GM23338 (cell line): ENCODE results near the gene KCNMA1. TPM values are rescaled to one million over a fixed set of nuclear protein-coding genes. Genes with fewer than 3 reads are reported as not detected.
A peak's percentile ranks its signal among the peaks of the same experiment; 100 is the strongest.

Source experiments
- ATAC-seq: fragments of 200-7000 bp; cut with Tn5 transposase; 3 replicates; pipeline ENCODE4 v1.9.1; 2020
- DNase-seq: peaks from one replicate; pipeline ENCODE4 v3.0.0-alpha.2; 2015; ENCODE audit warnings: low spot score
- H2AFZ ChIP-seq: fragments of 200-600 bp; sonication (generic); 2 replicates; pipeline ENCODE4 v1.8.0; 2016; ENCODE audit warnings: antibody characterized with exemption, mild to moderate bottlenecking, moderate library complexity
- H3F3A ChIP-seq: fragments of 200-600 bp; sonication (generic); replicated peaks from 2 replicates; pipeline ENCODE4 v1.8.0; 2017; ENCODE audit warnings: antibody characterized with exemption, mixed run types, low read depth
- H3K27ac ChIP-seq: fragments of 200-600 bp; sonication (generic); 2 replicates; pipeline ENCODE4 v1.6.1; 2016; ENCODE audit warnings: low read depth
- H3K27me3 ChIP-seq: fragments of 200-600 bp; sonication (generic); 2 replicates; pipeline ENCODE4 v1.8.0; 2016; ENCODE audit warnings: mild to moderate bottlenecking, mixed run types, moderate library complexity; ENCODE audit not compliant: insufficient read depth
- H3K36me3 ChIP-seq: fragments of 200-600 bp; sonication (generic); 2 replicates; pipeline ENCODE4 v1.8.0; 2016; ENCODE audit warnings: mild to moderate bottlenecking; ENCODE audit not compliant: insufficient read depth
- H3K4me1 ChIP-seq: fragments of 200-600 bp; sonication (generic); 2 replicates; pipeline ENCODE4 v1.8.0; 2016; ENCODE audit warnings: mild to moderate bottlenecking, moderate library complexity; ENCODE audit not compliant: insufficient read depth
- H3K4me2 ChIP-seq: fragments of 200-600 bp; sonication (generic); 2 replicates; pipeline ENCODE4 v1.7.1; 2017; ENCODE audit warnings: mixed run types
- H3K4me3 ChIP-seq: fragments of 200-600 bp; sonication (generic); 2 replicates; pipeline ENCODE4 v1.6.1; 2016; ENCODE audit warnings: mixed run types
- H3K79me2 ChIP-seq: fragments of 200-600 bp; sonication (generic); replicated peaks from 2 replicates; pipeline ENCODE4 v1.8.0; 2017; ENCODE audit warnings: mild to moderate bottlenecking; ENCODE audit not compliant: insufficient read depth
- H3K9me2 ChIP-seq: fragments of 200-600 bp; sonication (generic); 2 replicates; pipeline ENCODE4 v1.8.0; 2017; ENCODE audit not compliant: insufficient read depth
- H4K20me1 ChIP-seq: fragments of 200-600 bp; sonication (generic); replicated peaks from 2 replicates; pipeline ENCODE4 v1.8.0; 2017; ENCODE audit warnings: mild to moderate bottlenecking; ENCODE audit not compliant: insufficient read depth
- H3K27ac Mint-ChIP-seq: 2 replicates; pipeline ENCODE4 v1.8.0; 2020; ENCODE audit warnings: inconsistent platforms, mild to moderate bottlenecking, moderate library complexity, mixed read lengths
- H3K27me3 Mint-ChIP-seq: 3 replicates; pipeline ENCODE4 v1.8.0; 2022; ENCODE audit warnings: low read depth, mild to moderate bottlenecking, moderate library complexity, mixed read lengths, inconsistent platforms; ENCODE audit not compliant: insufficient read depth, poor library complexity
- H3K36me3 Mint-ChIP-seq: 3 replicates; pipeline ENCODE4 v1.8.0; 2021; ENCODE audit warnings: low read depth, mild to moderate bottlenecking, inconsistent platforms, moderate library complexity, mixed read lengths
- H3K4me1 Mint-ChIP-seq: 3 replicates; pipeline ENCODE4 v1.8.0; 2020; ENCODE audit warnings: mild to moderate bottlenecking, inconsistent platforms, mixed read lengths
- H3K4me3 Mint-ChIP-seq: 3 replicates; pipeline ENCODE4 v1.8.0; 2021; ENCODE audit warnings: moderate library complexity, mild to moderate bottlenecking, inconsistent platforms, mixed read lengths
- H3K9me3 Mint-ChIP-seq: 3 replicates; pipeline ENCODE4 v1.8.0; 2020; ENCODE audit warnings: moderate library complexity, mild to moderate bottlenecking, inconsistent platforms, mixed read lengths
- CREB1 ChIP-seq: fragments of 250-450 bp; sonication (Bioruptor Pico); IDR thresholded peaks from 2 replicates; pipeline ENCODE4 v1.5.0; 2020; ENCODE audit warnings: low read depth, mild to moderate bottlenecking, moderate library complexity
- EZH2 ChIP-seq: fragments of 200-600 bp; sonication (generic); IDR thresholded peaks from one replicate; pipeline ENCODE4 v1.8.0; 2017; ENCODE audit warnings: antibody characterized with exemption, mild to moderate bottlenecking, low read depth; ENCODE audit not compliant: unreplicated experiment
- EZH2phosphoT487 ChIP-seq: fragments of 200-600 bp; sonication (generic); IDR thresholded peaks from one replicate; pipeline ENCODE4 v1.8.1; 2018; ENCODE audit warnings: antibody characterized with exemption; ENCODE audit not compliant: unreplicated experiment
- JUNB ChIP-seq: IDR thresholded peaks from one replicate; pipeline ENCODE4 v1.6.1; 2016; ENCODE audit warnings: antibody characterized with exemption; ENCODE audit not compliant: unreplicated experiment
- NANOG ChIP-seq: IDR thresholded peaks from 2 replicates; pipeline ENCODE4 v1.6.1; 2016; ENCODE audit warnings: antibody characterized with exemption, borderline replicate concordance
- STAT1 ChIP-seq: IDR thresholded peaks from one replicate; pipeline ENCODE4 v1.6.1; 2016; ENCODE audit warnings: antibody characterized with exemption; ENCODE audit not compliant: unreplicated experiment
- ZNF114 ChIP-seq: fragments of 250-450 bp; sonication (Bioruptor Pico); IDR thresholded peaks from 2 replicates; pipeline ENCODE4 v1.5.0; 2020; ENCODE audit warnings: mild to moderate bottlenecking, moderate library complexity
- ZNF331 ChIP-seq: fragments of 250-450 bp; sonication (Bioruptor Pico); IDR thresholded peaks from 2 replicates; pipeline ENCODE4 v1.5.0; 2020; ENCODE audit warnings: low read depth, mild to moderate bottlenecking, moderate library complexity
- polyA plus RNA-seq: library from polyadenylated mRNA; unstranded; fragments of >200 nt; fragmentation: Nextera tagmentation; extraction: Ambion mirVana; gene quantifications from 2 replicates; pipeline ENCODE4 v1.2.1, GENCODE V29; 2016
- total RNA-seq: library from RNA; depleted of rRNA; stranded (reverse); fragments of >200 nt; shearing (Covaris generic); gene quantifications from 2 replicates; pipeline ENCODE4 v1.2.3, GENCODE V29; 2014
- TF ChIP-seq, protein P1 (sequence below), 2 experiments: fragments of 200-600 bp in 1 of 2; sonication (generic) in 1 of 2; conservative IDR thresholded peaks; 2 replicates each; pipeline versions ENCODE4 v1.5.1 to v1.6.1; 2016 to 2017; ENCODE audit warnings: antibody characterized with exemption in 2 of 2, low read depth in 2 of 2, mild to moderate bottlenecking in 2 of 2, moderate library complexity in 1 of 2
- TF ChIP-seq, protein P2 (sequence below): IDR thresholded peaks from 2 replicates; pipeline ENCODE4 v1.6.1; 2016; ENCODE audit warnings: antibody characterized with exemption

The KCNMA1 gene
- total and polyA plus RNA-seq, 2 experiments from 2014 or later = 8.2 to 9.0 TPM

DNA sequence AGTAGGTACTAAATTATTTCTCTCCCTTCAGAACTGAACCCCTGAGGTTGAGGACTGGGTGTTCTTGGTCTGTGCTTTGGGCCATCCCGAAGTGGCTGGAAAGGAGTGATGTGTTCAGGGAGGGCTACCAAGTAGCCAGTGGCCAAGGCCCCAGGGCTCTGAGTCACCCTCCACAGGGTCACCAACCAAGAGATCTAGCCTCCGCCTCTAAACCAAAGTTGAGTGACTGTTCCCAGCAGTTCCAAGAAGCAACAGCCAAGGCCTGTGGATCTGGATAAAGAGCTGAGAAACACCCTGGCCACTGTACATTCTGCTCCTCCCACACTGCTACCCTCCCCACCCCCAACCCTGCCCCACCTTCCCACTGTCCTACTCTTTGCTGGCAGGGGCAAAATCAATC lies 35.5 kb upstream of the KCNMA1 start:
- Histone ChIP-seq H3K27me3 (no peaks in the 10 kb centered on the region), H3K4me2 (no peak overlapping the region), H3F3A (no peaks in the 10 kb centered on the region), H3K79me2 (no peaks in the 10 kb centered on the region), H3K4me3 (no peak overlapping the region), H3K27ac (no peak overlapping the region), H4K20me1 (no peaks in the 10 kb centered on the region), H3K9me2 (no peaks in the 10 kb centered on the region), H3K36me3 (no peaks in the 10 kb centered on the region), H3K4me1 (no peaks in the 10 kb centered on the region; the same call in 1 of the 2 replicates), H2AFZ (no peak overlapping the region)
- no peak for ATAC-seq
- no peak overlapping the region for H3K27ac Mint-ChIP-seq
- H3K4me1 Mint-ChIP-seq = no peaks in the 10 kb centered on the region; the same call in 1 of the 3 replicates
- no peaks in the 10 kb centered on the region; the same call in 2 of the 3 replicates for H3K9me3 Mint-ChIP-seq
- TF ChIP-seq EZH2phosphoT487 = no peak
- TF ChIP-seq EZH2 = no peak
- no peak for TF ChIP-seq ZNF331 (CRISPR knock-in tag)
- no peak for TF ChIP-seq NANOG
- TF ChIP-seq STAT1 = no peak
- no peak for TF ChIP-seq JUNB
- no peak for TF ChIP-seq ZNF114 (CRISPR knock-in tag)
- no peak for TF ChIP-seq CREB1
- DNase-seq = no peak
- H3K27me3 Mint-ChIP-seq = peaks cover 10% of the 10 kb centered on the region
- H3K4me3 Mint-ChIP-seq = no peak overlapping the region
- H3K36me3 Mint-ChIP-seq = no peaks in the 10 kb centered on the region

DNA sequence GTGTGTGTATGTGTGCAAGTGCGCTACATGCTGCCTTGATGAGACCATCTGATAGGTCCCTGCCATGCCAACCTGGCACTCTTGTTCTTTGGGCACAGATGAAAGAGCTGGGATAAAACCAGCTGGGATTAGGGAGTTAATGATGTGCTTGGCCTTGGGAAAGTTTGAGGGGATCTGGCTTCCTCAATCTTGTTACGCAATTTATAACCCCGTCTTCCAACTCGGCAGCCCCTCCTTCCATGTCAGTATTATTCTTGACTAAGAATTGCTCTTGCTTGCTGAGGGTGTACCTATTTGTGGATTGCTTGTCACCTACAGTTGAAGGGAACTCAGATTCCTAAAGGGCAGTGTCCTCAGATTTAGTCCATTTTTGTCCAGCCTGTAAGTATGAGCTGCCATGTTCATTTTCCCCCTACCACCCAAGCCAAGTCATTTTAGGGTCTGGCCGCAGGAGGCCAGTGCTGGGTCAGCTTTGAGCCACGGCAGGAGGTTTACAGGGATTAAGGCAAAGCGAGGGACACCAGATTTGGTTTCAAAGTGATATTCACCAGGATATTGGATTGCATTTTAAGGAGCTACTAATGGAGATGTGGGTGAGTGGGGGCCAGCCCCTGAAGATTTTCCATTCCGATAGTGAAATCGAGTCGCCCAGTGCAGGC lies 34.1 kb upstream of the KCNMA1 start:
- DNase-seq = no peak
- no peaks in the 10 kb centered on the region; the same call in 1 of the 2 replicates for H3K4me1 ChIP-seq
- Mint-ChIP-seq H3K4me3 (no peak overlapping the region), H3K27ac (no peak overlapping the region), H3K27me3 (peaks cover 10% of the 10 kb centered on the region), H3K4me1 (no peaks in the 10 kb centered on the region; the same call in 1 of the 3 replicates), H3K36me3 (no peaks in the 10 kb centered on the region), H3K9me3 (no peaks in the 10 kb centered on the region; the same call in 2 of the 3 replicates)
- no peaks in the 10 kb centered on the region for H3K27me3 ChIP-seq
- no peaks in the 10 kb centered on the region for H4K20me1 ChIP-seq
- H3K36me3 ChIP-seq = no peaks in the 10 kb centered on the region
- ATAC-seq = no peak
- H2AFZ ChIP-seq = no peak overlapping the region
- no peaks in the 10 kb centered on the region for H3K79me2 ChIP-seq
- H3K4me3 ChIP-seq = no peak overlapping the region
- H3K27ac ChIP-seq = no peak overlapping the region
- H3F3A ChIP-seq = no peaks in the 10 kb centered on the region
- H3K9me2 ChIP-seq = no peaks in the 10 kb centered on the region
- no peak overlapping the region for H3K4me2 ChIP-seq
- TF ChIP-seq EZH2phosphoT487 = no peak
- no peak for TF ChIP-seq EZH2
- TF ChIP-seq NANOG = no peak
- TF ChIP-seq ZNF331 (CRISPR knock-in tag) = no peak
- TF ChIP-seq, protein P1, sequence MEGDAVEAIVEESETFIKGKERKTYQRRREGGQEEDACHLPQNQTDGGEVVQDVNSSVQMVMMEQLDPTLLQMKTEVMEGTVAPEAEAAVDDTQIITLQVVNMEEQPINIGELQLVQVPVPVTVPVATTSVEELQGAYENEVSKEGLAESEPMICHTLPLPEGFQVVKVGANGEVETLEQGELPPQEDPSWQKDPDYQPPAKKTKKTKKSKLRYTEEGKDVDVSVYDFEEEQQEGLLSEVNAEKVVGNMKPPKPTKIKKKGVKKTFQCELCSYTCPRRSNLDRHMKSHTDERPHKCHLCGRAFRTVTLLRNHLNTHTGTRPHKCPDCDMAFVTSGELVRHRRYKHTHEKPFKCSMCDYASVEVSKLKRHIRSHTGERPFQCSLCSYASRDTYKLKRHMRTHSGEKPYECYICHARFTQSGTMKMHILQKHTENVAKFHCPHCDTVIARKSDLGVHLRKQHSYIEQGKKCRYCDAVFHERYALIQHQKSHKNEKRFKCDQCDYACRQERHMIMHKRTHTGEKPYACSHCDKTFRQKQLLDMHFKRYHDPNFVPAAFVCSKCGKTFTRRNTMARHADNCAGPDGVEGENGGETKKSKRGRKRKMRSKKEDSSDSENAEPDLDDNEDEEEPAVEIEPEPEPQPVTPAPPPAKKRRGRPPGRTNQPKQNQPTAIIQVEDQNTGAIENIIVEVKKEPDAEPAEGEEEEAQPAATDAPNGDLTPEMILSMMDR (conservative IDR thresholded peaks at IDR 0.05; ENCODE audit: low read depth in 2 of 2) = peak in 1 of 2 experiments; percentile 13; a peak in 1 of 4 replicates
- TF ChIP-seq, protein P2, sequence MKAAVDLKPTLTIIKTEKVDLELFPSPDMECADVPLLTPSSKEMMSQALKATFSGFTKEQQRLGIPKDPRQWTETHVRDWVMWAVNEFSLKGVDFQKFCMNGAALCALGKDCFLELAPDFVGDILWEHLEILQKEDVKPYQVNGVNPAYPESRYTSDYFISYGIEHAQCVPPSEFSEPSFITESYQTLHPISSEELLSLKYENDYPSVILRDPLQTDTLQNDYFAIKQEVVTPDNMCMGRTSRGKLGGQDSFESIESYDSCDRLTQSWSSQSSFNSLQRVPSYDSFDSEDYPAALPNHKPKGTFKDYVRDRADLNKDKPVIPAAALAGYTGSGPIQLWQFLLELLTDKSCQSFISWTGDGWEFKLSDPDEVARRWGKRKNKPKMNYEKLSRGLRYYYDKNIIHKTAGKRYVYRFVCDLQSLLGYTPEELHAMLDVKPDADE = no peak
